RWPE2 (cell line): Measurements from ENCODE around the gene MAN2A2.

Source experiments
- ATAC-seq: fragments of 200-7000 bp; cut with Tn5 transposase; 3 replicates; pipeline ENCODE4 v1.9.1; 2021; ENCODE audit warnings: low read depth
- DNase-seq: peaks from one replicate; pipeline ENCODE4 v3.0.0-alpha.2; 2020; ENCODE audit warnings: low spot score
- H3K27ac ChIP-seq: fragments of 450-650 bp; 2 replicates; pipeline ENCODE4 v1.5.1; 2017; ENCODE audit warnings: mild to moderate bottlenecking; ENCODE audit not compliant: poor library complexity, severe bottlenecking
- H3K27me3 ChIP-seq: fragments of 250-450 bp; sonication (Bioruptor Pico); 2 replicates; pipeline ENCODE4 v1.5.1; 2021; ENCODE audit warnings: mild to moderate bottlenecking, moderate library complexity; ENCODE audit not compliant: insufficient read depth, poor library complexity, severe bottlenecking
- H3K36me3 ChIP-seq: fragments of 250-450 bp; sonication (Bioruptor Pico); 2 replicates; pipeline ENCODE4 v1.5.1; 2020; ENCODE audit warnings: low read depth, mild to moderate bottlenecking, moderate library complexity
- H3K4me1 ChIP-seq: fragments of 250-450 bp; sonication (Bioruptor Pico); 2 replicates; pipeline ENCODE4 v1.5.1; 2021; ENCODE audit warnings: mild to moderate bottlenecking, moderate library complexity; ENCODE audit not compliant: insufficient read depth, poor library complexity, severe bottlenecking
- H3K4me3 ChIP-seq: fragments of 250-450 bp; sonication (Bioruptor Pico); 2 replicates; pipeline ENCODE4 v1.5.1; 2021; ENCODE audit warnings: mild to moderate bottlenecking, moderate library complexity; ENCODE audit not compliant: severe bottlenecking
- H3K9me3 ChIP-seq: fragments of 250-450 bp; sonication (Bioruptor Pico); 2 replicates; pipeline ENCODE4 v1.5.1; 2021; ENCODE audit warnings: mild to moderate bottlenecking, moderate library complexity; ENCODE audit not compliant: severe bottlenecking
- TF ChIP-seq, protein P1 (sequence below): fragments of 450-650 bp; IDR thresholded peaks from one replicate; pipeline ENCODE4 v1.5.1; 2017; ENCODE audit warnings: mild to moderate bottlenecking, moderate library complexity; ENCODE audit not compliant: poor library complexity, severe bottlenecking

MAN2A2 gene

DNA sequence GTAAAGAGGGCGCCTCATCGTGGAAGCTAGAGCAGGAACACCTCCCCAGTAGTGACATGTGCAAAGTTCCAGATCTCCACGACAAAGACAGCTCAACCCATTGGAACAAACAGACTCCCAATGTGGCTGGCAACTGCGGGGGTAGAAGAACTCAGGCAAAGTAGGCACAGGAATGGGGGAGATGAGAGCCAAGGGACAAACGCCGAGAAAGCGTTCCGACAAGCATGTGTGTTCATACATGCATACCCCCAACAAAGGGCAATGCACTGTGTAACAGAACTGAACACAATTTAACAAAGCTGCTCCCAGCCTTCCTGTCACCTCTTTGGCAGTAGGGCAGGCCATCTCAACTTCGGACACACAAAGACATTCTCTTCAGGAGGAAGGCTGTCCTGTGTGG is 63.2 kb downstream of the MAN2A2 start:
- DNase-seq (no peak), ATAC-seq (no peak)
- Histone ChIP-seq H3K27ac (no peak overlapping the region), H3K4me3 (no peak overlapping the region), H3K36me3 (peaks cover 98% of the 10 kb centered on the region), H3K4me1 (no peaks in the 10 kb centered on the region), H3K9me3 (no peaks in the 10 kb centered on the region), H3K27me3 (no peaks in the 10 kb centered on the region)
- TF ChIP-seq, protein P1, sequence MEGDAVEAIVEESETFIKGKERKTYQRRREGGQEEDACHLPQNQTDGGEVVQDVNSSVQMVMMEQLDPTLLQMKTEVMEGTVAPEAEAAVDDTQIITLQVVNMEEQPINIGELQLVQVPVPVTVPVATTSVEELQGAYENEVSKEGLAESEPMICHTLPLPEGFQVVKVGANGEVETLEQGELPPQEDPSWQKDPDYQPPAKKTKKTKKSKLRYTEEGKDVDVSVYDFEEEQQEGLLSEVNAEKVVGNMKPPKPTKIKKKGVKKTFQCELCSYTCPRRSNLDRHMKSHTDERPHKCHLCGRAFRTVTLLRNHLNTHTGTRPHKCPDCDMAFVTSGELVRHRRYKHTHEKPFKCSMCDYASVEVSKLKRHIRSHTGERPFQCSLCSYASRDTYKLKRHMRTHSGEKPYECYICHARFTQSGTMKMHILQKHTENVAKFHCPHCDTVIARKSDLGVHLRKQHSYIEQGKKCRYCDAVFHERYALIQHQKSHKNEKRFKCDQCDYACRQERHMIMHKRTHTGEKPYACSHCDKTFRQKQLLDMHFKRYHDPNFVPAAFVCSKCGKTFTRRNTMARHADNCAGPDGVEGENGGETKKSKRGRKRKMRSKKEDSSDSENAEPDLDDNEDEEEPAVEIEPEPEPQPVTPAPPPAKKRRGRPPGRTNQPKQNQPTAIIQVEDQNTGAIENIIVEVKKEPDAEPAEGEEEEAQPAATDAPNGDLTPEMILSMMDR, result no peak

DNA sequence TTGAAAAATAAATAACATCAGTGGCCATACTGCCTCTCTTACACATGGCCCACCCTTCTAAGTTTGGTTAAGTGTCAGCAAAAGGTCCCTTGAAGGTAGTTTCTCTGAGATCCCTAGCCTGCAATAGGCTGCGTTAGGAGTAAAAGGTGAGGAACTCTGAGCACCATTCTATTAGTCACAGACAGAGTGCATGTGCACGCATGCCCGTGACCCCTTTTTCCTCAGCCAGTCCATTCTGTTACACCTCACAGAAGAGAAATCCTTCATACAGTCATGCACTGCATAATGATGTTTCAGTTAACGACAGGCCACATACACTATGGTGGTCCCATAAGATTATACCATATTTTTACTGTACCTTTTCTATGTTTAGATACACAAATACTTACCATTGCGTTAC is 64.1 kb downstream of the MAN2A2 start:
- DNase-seq (no peak), ATAC-seq (peak; percentile 70)
- TF ChIP-seq, protein P1, result no peak
- H3K36me3 ChIP-seq, result peaks cover 98% of the 10 kb centered on the region
- H3K4me3 ChIP-seq, result no peak overlapping the region
- no peaks in the 10 kb centered on the region for H3K4me1 ChIP-seq
- H3K27me3 ChIP-seq, result no peaks in the 10 kb centered on the region
- H3K27ac ChIP-seq, result no peak overlapping the region
- no peaks in the 10 kb centered on the region for H3K9me3 ChIP-seq

DNA sequence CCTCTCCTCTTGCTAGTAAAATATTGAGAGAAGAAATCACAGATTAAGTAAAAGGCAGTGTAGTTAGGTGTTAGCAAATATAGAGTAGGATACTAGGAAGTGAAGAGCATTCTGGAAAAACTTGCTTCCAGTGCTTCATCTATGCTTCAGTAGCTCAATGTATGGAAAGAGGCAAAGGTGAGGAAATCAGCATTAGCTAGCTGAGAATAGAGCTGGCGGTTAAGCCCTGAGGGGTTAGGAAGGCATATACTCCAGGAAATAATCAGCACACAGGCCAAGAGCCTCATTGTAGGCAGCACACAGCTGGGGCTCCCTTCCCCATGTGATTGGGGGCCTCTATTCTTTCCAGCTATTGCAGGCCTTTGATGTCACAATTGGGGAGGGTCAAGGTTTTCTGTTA is 65.3 kb downstream of the MAN2A2 start:
- ATAC-seq, result no peak
- H3K27ac ChIP-seq, result no peak overlapping the region
- H3K4me1 ChIP-seq, result no peaks in the 10 kb centered on the region
- H3K36me3 ChIP-seq, result peaks cover 98% of the 10 kb centered on the region
- no peaks in the 10 kb centered on the region for H3K27me3 ChIP-seq
- no peaks in the 10 kb centered on the region for H3K9me3 ChIP-seq
- TF ChIP-seq, protein P1, result no peak
- no peak for DNase-seq
- no peak overlapping the region for H3K4me3 ChIP-seq

DNA sequence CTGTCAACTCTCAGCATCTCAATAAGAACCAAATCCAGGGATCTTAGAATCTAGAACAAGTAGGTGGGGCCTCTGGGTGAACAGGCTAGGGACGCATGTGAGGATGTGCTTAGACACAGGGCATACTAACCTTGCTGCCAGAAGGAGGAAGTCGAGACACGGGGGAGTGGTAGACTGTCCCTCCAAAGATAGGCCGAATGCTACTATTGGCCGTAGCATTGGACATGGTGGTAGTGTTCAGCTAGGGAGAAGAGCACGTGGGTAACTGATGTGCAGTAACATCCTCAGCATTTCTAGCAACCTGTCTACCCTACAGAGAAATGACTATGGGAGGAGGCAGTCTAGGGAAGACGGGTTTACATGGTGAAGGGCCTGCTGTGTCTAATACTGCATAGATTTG is 67.2 kb downstream of the MAN2A2 start:
- Histone ChIP-seq H3K27me3 (no peaks in the 10 kb centered on the region), H3K9me3 (no peaks in the 10 kb centered on the region), H3K4me1 (no peaks in the 10 kb centered on the region), H3K4me3 (no peak overlapping the region), H3K27ac (no peak overlapping the region), H3K36me3 (peaks cover 98% of the 10 kb centered on the region)
- ATAC-seq (no peak), DNase-seq (no peak)
- TF ChIP-seq, protein P1, result no peak

DNA sequence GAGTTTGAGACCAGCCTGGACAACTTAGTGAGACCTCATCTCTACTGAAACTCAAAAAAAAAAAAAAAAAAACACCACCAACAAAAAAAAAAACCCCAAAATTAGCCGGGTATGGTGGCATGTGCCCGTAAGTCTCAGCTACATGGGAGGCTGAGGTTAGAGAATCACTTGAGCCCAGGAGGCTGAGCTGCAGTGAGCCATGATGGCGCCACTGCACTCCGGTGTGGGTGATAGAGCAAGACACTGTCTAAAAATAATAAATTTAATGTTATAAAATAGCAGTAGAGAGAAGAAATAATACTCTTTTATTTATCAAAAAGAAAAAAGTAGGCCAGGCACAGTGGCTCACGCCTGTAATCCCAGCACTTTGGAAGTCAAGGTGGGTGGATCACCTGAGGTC is 69.0 kb downstream of the MAN2A2 start:
- DNase-seq (no peak), ATAC-seq (no peak)
- peaks cover 98% of the 10 kb centered on the region for H3K36me3 ChIP-seq
- H3K4me3 ChIP-seq, result no peak overlapping the region
- H3K4me1 ChIP-seq, result no peaks in the 10 kb centered on the region
- H3K9me3 ChIP-seq, result no peaks in the 10 kb centered on the region
- TF ChIP-seq, protein P1, result no peak
- H3K27ac ChIP-seq, result no peak overlapping the region
- H3K27me3 ChIP-seq, result no peaks in the 10 kb centered on the region
